GM12878 (cell line): Measurements from ENCODE around the gene SDK2. TPM values are rescaled to one million over a fixed set of nuclear protein-coding genes. Genes with fewer than 3 reads are reported as not detected.

Experiments used
- ATAC-seq: fragments of 200-7000 bp; cut with Tn5 transposase; 3 replicates; pipeline ENCODE4 v1.9.1; 2020; ENCODE audit warnings: mild to moderate bottlenecking, moderate library complexity
- BruUV-seq: library from RNA; stranded (reverse); fragments of 400-500 nt; replicated peaks from 2 replicates; lab custom pipeline; 2021; lab: Mats Ljungman, UMichigan
- CTCF ChIA-PET: fragments of 300-600 bp; sonication (Branson Sonifier 250); formaldehyde crosslinking; extraction: SDS; loops from one replicate; lab custom pipeline; 2021; ENCODE audit warnings: inconsistent platforms; lab: Yijun Ruan, JAX
- POLR2A ChIA-PET: fragments of 350-600 bp; formaldehyde crosslinking; extraction: SDS; loops from one replicate; lab custom pipeline; 2021; ENCODE audit warnings: inconsistent platforms; lab: Charles Lee
- RAD21 ChIA-PET: fragments of 300-600 bp; sonication (Branson Sonifier 250); formaldehyde crosslinking; loops from one replicate; lab custom pipeline; 2023; ENCODE audit warnings: antibody characterized with exemption; ENCODE audit not compliant: unreplicated experiment; lab: Charles Lee
- SMC1A ChIA-PET: fragments of 300-600 bp; sonication (Branson Sonifier 250); formaldehyde crosslinking; loops from one replicate; lab custom pipeline; 2023; ENCODE audit not compliant: unreplicated experiment, uncharacterized antibody; lab: Charles Lee
- DNase-seq: peaks from one replicate; pipeline ENCODE4 v3.0.0-alpha.2; 2011; ENCODE audit warnings: low read depth, low spot score
- FAIRE-seq: peaks from 3 replicates; lab custom pipeline; 2011; peaks lifted over from hg19 to GRCh38; lab: Jason Lieb, UNC
- H2AFZ ChIP-seq: 2 replicates; pipeline ENCODE4 v1.6.0; 2011; ENCODE audit warnings: low read depth, low read length, control low read depth; ENCODE audit not compliant: control insufficient read depth
- H3K27ac ChIP-seq: 2 replicates; pipeline ENCODE4 v1.5.1; 2011; ENCODE audit warnings: control low read depth; ENCODE audit not compliant: control insufficient read depth, insufficient read depth
- H3K27me3 ChIP-seq, 2 experiments: replicated peaks in 1 of 2; 2 replicates each; pipeline versions ENCODE4 v1.6.0 to v1.6.1; 2011; ENCODE audit warnings: low read length in 1 of 2; ENCODE audit not compliant: control insufficient read depth in 2 of 2, insufficient read depth in 2 of 2
- H3K36me3 ChIP-seq, 2 experiments: 2 replicates each; pipeline ENCODE4 v1.5.1; 2011; ENCODE audit warnings: low read length in 1 of 2; ENCODE audit not compliant: control insufficient read depth in 2 of 2, insufficient read depth in 2 of 2
- H3K4me1 ChIP-seq: 2 replicates; pipeline ENCODE4 v1.6.1; 2011; ENCODE audit warnings: mild to moderate bottlenecking, low read length, moderate library complexity, mixed read lengths; ENCODE audit not compliant: control insufficient read depth, insufficient read depth
- H3K4me2 ChIP-seq: 2 replicates; pipeline ENCODE4 v1.6.0; 2011; ENCODE audit warnings: control low read depth; ENCODE audit not compliant: control insufficient read depth, insufficient read depth
- H3K4me3 ChIP-seq: fragments of 200-600 bp; sonication (generic); 2 replicates; pipeline ENCODE4 v1.5.1; 2016
- H3K79me2 ChIP-seq: 2 replicates; pipeline ENCODE4 v1.6.0; 2011; ENCODE audit warnings: low read length; ENCODE audit not compliant: control insufficient read depth, insufficient read depth
- H3K9ac ChIP-seq: 2 replicates; pipeline ENCODE4 v1.8.0; 2011; ENCODE audit warnings: low read length, control low read depth, mixed read lengths; ENCODE audit not compliant: control insufficient read depth, insufficient read depth
- H3K9me3 ChIP-seq: replicated peaks from 3 replicates; pipeline ENCODE4 v1.5.1; 2011; ENCODE audit warnings: mild to moderate bottlenecking, low read length; ENCODE audit not compliant: control insufficient read depth, insufficient read depth
- H4K20me1 ChIP-seq: 2 replicates; pipeline ENCODE4 v1.6.0; 2011; ENCODE audit not compliant: control insufficient read depth, insufficient read depth
- ASH2L ChIP-seq: fragments of 300-600, 200-600 bp; sonication (generic); IDR thresholded peaks from 2 replicates; pipeline ENCODE4 v1.6.1; 2017; ENCODE audit warnings: low read depth, mild to moderate bottlenecking, borderline replicate concordance
- CUX1 ChIP-seq: IDR thresholded peaks from 2 replicates; pipeline ENCODE4 v1.6.1; 2012; ENCODE audit warnings: improper control_type of control experiment, low read depth, low read length; ENCODE audit not compliant: insufficient replicate concordance
- HCFC1 ChIP-seq: fragments of 150-350 bp; IDR thresholded peaks from 2 replicates; pipeline ENCODE4 v1.6.1; 2014; ENCODE audit warnings: low read length
- HDGF ChIP-seq: fragments of 450-650 bp; IDR thresholded peaks from 2 replicates; pipeline ENCODE4 v1.6.1; 2016; ENCODE audit warnings: antibody characterized with exemption
- LARP7 ChIP-seq: fragments of 450-650 bp; IDR thresholded peaks from 2 replicates; pipeline ENCODE4 v1.6.1; 2017; ENCODE audit warnings: mild to moderate bottlenecking
- POLR2AphosphoS5 ChIP-seq: IDR thresholded peaks from 2 replicates; pipeline ENCODE4 v1.6.1; 2011; ENCODE audit warnings: mild to moderate bottlenecking, low read length, inconsistent platforms
- POU2F2 ChIP-seq: IDR thresholded peaks from 3 replicates; pipeline ENCODE4 v1.6.1; 2011; ENCODE audit warnings: low read depth, mild to moderate bottlenecking, low read length, borderline replicate concordance
- RB1 ChIP-seq: fragments of 450-650 bp; formaldehyde crosslinking; IDR thresholded peaks from 2 replicates; pipeline ENCODE4 v1.6.1; 2017; ENCODE audit warnings: mild to moderate bottlenecking, borderline replicate concordance
- RUNX3 ChIP-seq: IDR thresholded peaks from 2 replicates; pipeline ENCODE4 v1.6.1; 2012; ENCODE audit warnings: low read length, inconsistent platforms
- SIX5 ChIP-seq: IDR thresholded peaks from 2 replicates; pipeline ENCODE4 v1.6.1; 2011; ENCODE audit warnings: mild to moderate bottlenecking, low read depth, low read length, moderate library complexity; ENCODE audit not compliant: severe bottlenecking
- USF2 ChIP-seq: IDR thresholded peaks from 2 replicates; pipeline ENCODE4 v1.6.1; 2011; ENCODE audit warnings: low read depth, low read length, improper control_type of control experiment, borderline replicate concordance
- ZNF592 ChIP-seq: fragments of 450-650 bp; IDR thresholded peaks from 2 replicates; pipeline ENCODE4 v1.6.1; 2017; ENCODE audit warnings: mild to moderate bottlenecking, moderate library complexity
- WGBS: methylation state at CpG from one replicate; pipeline ENCODE4 v1.1.6; 2016; ENCODE audit warnings: low lambda C conversion rate; ENCODE audit not compliant: insufficient replicate concordance, insufficient coverage; ENCODE audit errors: missing lambda C conversion rate; 5-methylcytosine and 5-hydroxymethylcytosine counted together
- in situ Hi-C: fragments of 300-500 bp; cut with MboI; formaldehyde crosslinking; loops from 9 replicates; pipeline ENCODE4 v1.14.3; 2018; ENCODE audit warnings: mixed read lengths
- intact Hi-C: fragments of 100-400 bp; cut with micrococcal nuclease; formaldehyde crosslinking; loops from one replicate; pipeline ENCODE4 v1.14.2; 2022; ENCODE audit not compliant: unreplicated experiment
- polyA plus RNA-seq, 11 experiments: library from polyadenylated mRNA; depleted of rRNA in 4 of 11; unstranded in 6 of 11; stranded (reverse) in 5 of 11; fragments of >200 nt; fragmentation: Nextera tagmentation in 4 of 11; fragmentation: Illumina TruSeq in 1 of 11; extraction: Ambion mirVana in 4 of 11; extraction: Trizol in 1 of 11; gene quantifications; 1 replicate in 1 of 11; 2 replicates in 10 of 11; pipeline versions ENCODE4 v1.2.1 to v1.2.3, GENCODE V29; 2011 to 2016; ENCODE audit warnings: inconsistent platforms in 2 of 11, missing spikeins in 2 of 11, low read depth in 1 of 11
- total RNA-seq, 4 experiments: library from RNA; depleted of rRNA in 3 of 4; stranded (reverse); fragments of >200 nt in 3 of 4; fragmentation: Illumina TruSeq in 1 of 4; extraction: Trizol in 1 of 4; gene quantifications; 2 replicates each; pipeline versions ENCODE4 v1.2.1 to v1.2.3, GENCODE V29; 2013 to 2021

SDK2 gene
- total and polyA plus RNA-seq, 10 of the 15 experiments (the other 5 are each of a cell fraction or from before 2014, with no cell fraction given) = 0.03 to 0.08 (median 0.03) TPM; not detected in 7

- Histone ChIP-seq H3K4me2 (no peak overlapping the region), H3K79me2 (no peaks in the 10 kb centered on the region), H3K36me3 (no peaks in the 10 kb centered on the region), H4K20me1 (no peaks in the 10 kb centered on the region), H3K27ac (no peak overlapping the region), H3K27me3 (no peaks in the 10 kb centered on the region; a peak in 3 of 4 replicates), H3K4me3 (no peak overlapping the region), H3K9me3 (no peaks in the 10 kb centered on the region), H3K4me1 (no peaks in the 10 kb centered on the region), H3K9ac (no peak overlapping the region), H2AFZ (no peak overlapping the region)
- SMC1A ChIA-PET = interaction anchor here (1.0 kb wide), 1 partner anchor 126 kb away, joined by 3 read pairs; no protein-coding TSS in a partner anchor
- DNase-seq (no peak), FAIRE-seq (no peak), ATAC-seq (no peak)
- in situ Hi-C loops (no loop called here), intact Hi-C loops (no loop called here)
- WGBS = 45% methylated on average over 13 of the region's 13 CpGs
- no TSS peak for BruUV-seq
- RAD21 ChIA-PET = no interaction called here
- CTCF ChIA-PET = no interaction called here
- POLR2A ChIA-PET = no interaction called here
- TF ChIP-seq CUX1 = no peak
- no peak for TF ChIP-seq POU2F2
- TF ChIP-seq HDGF = no peak
- TF ChIP-seq POLR2AphosphoS5 = no peak
- no peak for TF ChIP-seq ZNF592
- TF ChIP-seq SIX5 = no peak
- no peak for TF ChIP-seq HCFC1
- no peak for TF ChIP-seq USF2
- no peak for TF ChIP-seq RUNX3
- TF ChIP-seq LARP7 = no peak
- TF ChIP-seq RB1 = no peak
- no peak for TF ChIP-seq ASH2L
These were observed 88.9 kb downstream of the SDK2 start for GRCh38 chr17:73555199-73555960.
